ENCODE data around the gene ASCC2. TPM values are rescaled to one million over a fixed set of nuclear protein-coding genes. Genes with fewer than 3 reads are reported as not detected.
A peak's percentile ranks its signal among the peaks of the same experiment; 100 is the strongest.

Gene ASCC2
- total RNA-seq, 2 donors from 2014 or later = 44.2 to 45.5 TPM

DNA sequence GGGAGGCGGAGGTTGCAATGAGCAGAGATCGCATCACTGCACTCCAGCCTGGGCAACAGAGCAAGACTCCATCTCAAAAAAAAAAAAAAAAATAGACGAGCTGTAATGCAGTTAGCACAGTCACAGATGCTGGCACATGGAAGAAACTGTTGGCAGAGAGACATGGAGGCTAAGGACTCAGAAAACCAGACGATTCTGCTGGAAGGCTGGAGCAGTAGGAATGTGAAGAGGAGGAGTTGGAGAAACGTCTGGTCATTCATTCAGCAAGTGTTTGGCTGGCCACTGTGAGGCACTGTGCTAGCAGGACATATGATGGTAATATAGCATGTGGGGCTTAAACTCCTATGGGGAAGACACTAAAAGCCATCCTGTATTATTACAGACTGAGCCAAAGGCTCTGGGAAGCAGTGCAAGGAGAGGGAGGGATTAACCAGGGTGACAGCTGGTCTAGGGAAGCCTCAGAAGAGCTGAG is 65.9 kb downstream of the ASCC2 start:
- Mint-ChIP-seq H3K36me3 (ENCODE audit: low read depth) (peaks cover 22% of the 10 kb centered on the region), H3K4me3 (no peak overlapping the region), H3K4me1 (peaks cover 14% of the 10 kb centered on the region), H3K27ac (peak overlapping the region; percentile 62), H3K9me3 (no peaks in the 10 kb centered on the region), H3K27me3 (ENCODE audit: insufficient read depth) (no peaks in the 10 kb centered on the region)
- no peaks in the 10 kb centered on the region for H3K9me3 ChIP-seq (ENCODE audit: control insufficient read depth, low read length)
- H3K4me1 ChIP-seq (ENCODE audit: control insufficient read depth, insufficient read depth, low read length) = no peaks in the 10 kb centered on the region
- H3K4me3 ChIP-seq (ENCODE audit: low read length) = no peak overlapping the region
- DNase-seq = peak; percentile 71
- H3K27ac ChIP-seq (ENCODE audit: low read depth, low read length) = no peak overlapping the region
- WGBS, 2 experiments (ENCODE audit: insufficient coverage in 1 of 2, insufficient read length in 1 of 2) = 72 to 81% methylated on average over 5 of the region's 5 CpGs
- H3K9ac ChIP-seq (ENCODE audit: extremely low read depth, low read length, poor library complexity, severe bottlenecking) = no peak overlapping the region
- H3K36me3 ChIP-seq (ENCODE audit: control insufficient read depth, insufficient read depth, low read length) = peaks cover 16% of the 10 kb centered on the region
- no peaks in the 10 kb centered on the region for H3K27me3 ChIP-seq (ENCODE audit: control insufficient read depth, insufficient read depth, low read length, poor library complexity, severe bottlenecking)
- TF ChIP-seq, protein P1, sequence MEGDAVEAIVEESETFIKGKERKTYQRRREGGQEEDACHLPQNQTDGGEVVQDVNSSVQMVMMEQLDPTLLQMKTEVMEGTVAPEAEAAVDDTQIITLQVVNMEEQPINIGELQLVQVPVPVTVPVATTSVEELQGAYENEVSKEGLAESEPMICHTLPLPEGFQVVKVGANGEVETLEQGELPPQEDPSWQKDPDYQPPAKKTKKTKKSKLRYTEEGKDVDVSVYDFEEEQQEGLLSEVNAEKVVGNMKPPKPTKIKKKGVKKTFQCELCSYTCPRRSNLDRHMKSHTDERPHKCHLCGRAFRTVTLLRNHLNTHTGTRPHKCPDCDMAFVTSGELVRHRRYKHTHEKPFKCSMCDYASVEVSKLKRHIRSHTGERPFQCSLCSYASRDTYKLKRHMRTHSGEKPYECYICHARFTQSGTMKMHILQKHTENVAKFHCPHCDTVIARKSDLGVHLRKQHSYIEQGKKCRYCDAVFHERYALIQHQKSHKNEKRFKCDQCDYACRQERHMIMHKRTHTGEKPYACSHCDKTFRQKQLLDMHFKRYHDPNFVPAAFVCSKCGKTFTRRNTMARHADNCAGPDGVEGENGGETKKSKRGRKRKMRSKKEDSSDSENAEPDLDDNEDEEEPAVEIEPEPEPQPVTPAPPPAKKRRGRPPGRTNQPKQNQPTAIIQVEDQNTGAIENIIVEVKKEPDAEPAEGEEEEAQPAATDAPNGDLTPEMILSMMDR (conservative IDR thresholded peaks at IDR 0.05) = peak; percentile 73

DNA sequence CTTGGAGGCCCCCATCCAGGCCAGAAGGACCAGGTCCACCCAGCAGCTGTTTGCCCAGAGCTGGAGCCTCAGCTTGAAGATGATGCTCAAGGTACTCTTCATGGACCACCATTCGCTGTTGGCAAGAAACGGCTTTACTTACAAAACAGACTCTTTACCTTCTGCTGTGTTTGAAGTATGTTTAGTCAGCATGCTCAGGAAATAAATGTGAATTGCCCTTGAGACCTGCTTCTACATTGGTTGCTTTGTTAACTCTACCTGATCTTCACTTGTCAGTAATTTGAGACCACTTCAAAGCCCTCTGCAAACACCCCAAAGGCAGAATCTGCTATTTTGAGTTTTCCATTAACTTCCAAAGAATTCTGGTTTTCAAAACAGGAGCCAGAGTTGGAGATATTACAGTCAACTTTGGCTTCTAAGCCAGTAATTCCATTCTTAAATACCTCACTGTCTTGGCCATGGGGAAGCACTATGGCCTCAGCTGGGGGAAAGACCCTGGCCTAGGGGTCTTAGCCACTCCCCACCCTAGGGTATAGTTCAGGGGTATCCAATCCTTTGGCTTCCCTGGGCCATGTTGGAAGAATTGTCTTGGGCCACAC is 68.3 kb downstream of the ASCC2 start:
- DNase-seq = no peak
- Histone ChIP-seq H3K27ac (ENCODE audit: low read depth, low read length) (no peak overlapping the region), H3K36me3 (ENCODE audit: control insufficient read depth, insufficient read depth, low read length) (peaks cover 16% of the 10 kb centered on the region), H3K4me1 (ENCODE audit: control insufficient read depth, insufficient read depth, low read length) (no peaks in the 10 kb centered on the region), H3K27me3 (ENCODE audit: control insufficient read depth, insufficient read depth, low read length, poor library complexity, severe bottlenecking) (no peaks in the 10 kb centered on the region), H3K4me3 (ENCODE audit: low read length) (no peak overlapping the region), H3K9ac (ENCODE audit: extremely low read depth, low read length, poor library complexity, severe bottlenecking) (no peak overlapping the region), H3K9me3 (ENCODE audit: control insufficient read depth, low read length) (no peaks in the 10 kb centered on the region)
- Mint-ChIP-seq H3K4me3 (no peak overlapping the region), H3K4me1 (peaks cover 12% of the 10 kb centered on the region), H3K27ac (no peak overlapping the region), H3K27me3 (ENCODE audit: insufficient read depth) (no peaks in the 10 kb centered on the region), H3K36me3 (ENCODE audit: low read depth) (peaks cover 22% of the 10 kb centered on the region), H3K9me3 (no peaks in the 10 kb centered on the region)
- TF ChIP-seq, protein P1 (conservative IDR thresholded peaks at IDR 0.05) = no peak
- 100% methylated on average over 1 to 2 of the region's 2 CpGs for whole genome bisulfite sequencing, 2 experiments (ENCODE audit: insufficient coverage in 1 of 2, insufficient read length in 1 of 2)

DNA sequence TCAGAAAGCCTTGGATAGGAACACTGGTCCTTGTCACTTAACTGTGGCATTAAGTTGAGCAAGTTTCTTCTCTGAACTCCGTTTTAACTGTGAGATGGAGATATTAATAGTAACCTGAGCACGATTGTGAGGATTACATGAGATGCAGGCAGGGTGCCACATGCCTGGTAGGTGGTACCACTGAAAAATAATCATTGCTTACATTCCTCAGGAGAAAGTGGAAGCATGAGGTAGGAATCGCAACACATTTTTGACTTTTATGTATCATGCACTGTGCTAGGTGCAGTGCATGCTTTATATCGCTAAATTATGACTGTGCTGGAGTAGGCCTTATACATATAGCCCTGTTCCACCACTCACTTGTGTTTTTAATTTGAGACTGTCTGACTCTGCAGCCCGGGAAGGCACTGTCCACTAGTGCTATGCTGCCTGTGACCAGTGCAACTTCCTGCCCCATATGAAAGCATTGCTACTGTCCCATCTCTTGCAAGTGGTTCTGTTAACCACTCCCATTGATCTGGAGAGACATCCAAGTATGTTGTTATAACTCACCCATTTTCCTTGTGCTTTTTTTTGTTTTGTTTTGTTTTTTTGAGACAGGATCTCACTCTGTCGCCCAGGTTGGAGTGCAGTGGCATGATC is 69.9 kb downstream of the ASCC2 start:
- TF ChIP-seq, protein P1 (conservative IDR thresholded peaks at IDR 0.05) = no peak
- no peak overlapping the region for H3K27ac ChIP-seq (ENCODE audit: low read depth, low read length)
- no peaks in the 10 kb centered on the region for H3K27me3 ChIP-seq (ENCODE audit: control insufficient read depth, insufficient read depth, low read length, poor library complexity, severe bottlenecking)
- peak overlapping the region; percentile 83 for H3K9ac ChIP-seq (ENCODE audit: extremely low read depth, low read length, poor library complexity, severe bottlenecking)
- DNase-seq = no peak
- peak overlapping the region; percentile 95 for H3K4me3 ChIP-seq (ENCODE audit: low read length)
- Mint-ChIP-seq H3K4me1 (peaks cover 12% of the 10 kb centered on the region), H3K9me3 (no peaks in the 10 kb centered on the region), H3K27me3 (ENCODE audit: insufficient read depth) (no peaks in the 10 kb centered on the region), H3K27ac (peak overlapping the region; percentile 99), H3K4me3 (peak overlapping the region; percentile 99), H3K36me3 (ENCODE audit: low read depth) (peaks cover 22% of the 10 kb centered on the region)
- peaks cover 16% of the 10 kb centered on the region for H3K36me3 ChIP-seq (ENCODE audit: control insufficient read depth, insufficient read depth, low read length)
- no peaks in the 10 kb centered on the region for H3K9me3 ChIP-seq (ENCODE audit: control insufficient read depth, low read length)
- 71 to 73% methylated on average over 5 to 6 of the region's 6 CpGs for WGBS, 2 experiments (ENCODE audit: insufficient coverage in 1 of 2, insufficient read length in 1 of 2)
- H3K4me1 ChIP-seq (ENCODE audit: control insufficient read depth, insufficient read depth, low read length) = no peaks in the 10 kb centered on the region
